NCI-H82 treated with DMSO at 0.1 percent for 48 hours (cell line): ENCODE measurements around the gene PPM1E.

Source experiments
- DNase-seq: peaks from one replicate; lab custom pipeline; 2025; ENCODE audit not compliant: unreplicated experiment; lab: John Stamatoyannopoulos, UW

PPM1E gene

GRCh38 chr17:58993311-58993710 is 237.7 kb downstream of the PPM1E start:
- no peak for DNase-seq

- DNase-seq, result no peak
These were observed 239.7 kb downstream of the PPM1E start for GRCh38 chr17:58995247-58995940.

GRCh38 chr17:58996968-58997367 is 241.3 kb downstream of the PPM1E start:
- DNase-seq, result no peak

GRCh38 chr17:58997756-58998553 is 242.3 kb downstream of the PPM1E start:
- no peak for DNase-seq

- no peak for DNase-seq
These were observed 243.2 kb downstream of the PPM1E start for GRCh38 chr17:58998871-58999270.

GRCh38 chr17:58999500-58999899 is 243.8 kb downstream of the PPM1E start:
- no peak for DNase-seq

GRCh38 chr17:59000022-59000421 is 244.4 kb downstream of the PPM1E start:
- DNase-seq, result no peak

- no peak for DNase-seq
These were observed 245.6 kb downstream of the PPM1E start for GRCh38 chr17:59001158-59001814.

GRCh38 chr17:59002126-59002525 is 246.5 kb downstream of the PPM1E start:
- no peak for DNase-seq

GRCh38 chr17:59002848-59003247 is 247.2 kb downstream of the PPM1E start:
- DNase-seq, result no peak

GRCh38 chr17:59003860-59004259 is 248.2 kb downstream of the PPM1E start:
- no peak for DNase-seq

- peak; percentile 12 for DNase-seq
These were observed 248.9 kb downstream of the PPM1E start for GRCh38 chr17:59004338-59005111.

GRCh38 chr17:59007995-59008394 is 252.3 kb downstream of the PPM1E start:
- DNase-seq, result no peak

- no peak for DNase-seq
These were observed 253.1 kb downstream of the PPM1E start for GRCh38 chr17:59008737-59009136.

GRCh38 chr17:59010026-59010425 is 254.4 kb downstream of the PPM1E start:
- DNase-seq, result no peak

- no peak for DNase-seq
These were observed 256.3 kb downstream of the PPM1E start for GRCh38 chr17:59011975-59012374.

- no peak for DNase-seq
These were observed 262.4 kb downstream of the PPM1E start for GRCh38 chr17:59018019-59018418.

- no peak for DNase-seq
These were observed 269.3 kb downstream of the PPM1E start for GRCh38 chr17:59024916-59025315.

GRCh38 chr17:59026176-59026939 is 270.7 kb downstream of the PPM1E start:
- no peak for DNase-seq

GRCh38 chr17:59027750-59028149 is 272.1 kb downstream of the PPM1E start:
- no peak for DNase-seq
